NB4 (cell line): Measurements from ENCODE around the gene HSPB7.

Source experiments
- DNase-seq: peaks from one replicate; pipeline ENCODE4 v3.0.0; 2010; ENCODE audit warnings: low read depth
- H3K4me3 ChIP-seq: one replicate; pipeline ENCODE4 v1.5.1; 2011; ENCODE audit warnings: mild to moderate bottlenecking, low read depth, low read length, moderate library complexity
- MYC ChIP-seq: IDR thresholded peaks from 2 replicates; pipeline ENCODE4 v1.6.1; 2011; ENCODE audit warnings: low read depth, low read length
- POLR2A ChIP-seq: IDR thresholded peaks from 2 replicates; pipeline ENCODE4 v1.6.1; 2011; ENCODE audit warnings: mild to moderate bottlenecking; ENCODE audit not compliant: insufficient read length; ENCODE audit errors: extremely low read depth
- TF ChIP-seq, protein P1 (sequence below): IDR thresholded peaks from one replicate; pipeline ENCODE4 v1.5.1; 2012; ENCODE audit warnings: low read depth, low read length
- TF ChIP-seq, protein P2 (sequence below): IDR thresholded peaks from 2 replicates; pipeline ENCODE4 v1.6.1; 2011; ENCODE audit warnings: low read depth, low read length

The HSPB7 gene

DNA sequence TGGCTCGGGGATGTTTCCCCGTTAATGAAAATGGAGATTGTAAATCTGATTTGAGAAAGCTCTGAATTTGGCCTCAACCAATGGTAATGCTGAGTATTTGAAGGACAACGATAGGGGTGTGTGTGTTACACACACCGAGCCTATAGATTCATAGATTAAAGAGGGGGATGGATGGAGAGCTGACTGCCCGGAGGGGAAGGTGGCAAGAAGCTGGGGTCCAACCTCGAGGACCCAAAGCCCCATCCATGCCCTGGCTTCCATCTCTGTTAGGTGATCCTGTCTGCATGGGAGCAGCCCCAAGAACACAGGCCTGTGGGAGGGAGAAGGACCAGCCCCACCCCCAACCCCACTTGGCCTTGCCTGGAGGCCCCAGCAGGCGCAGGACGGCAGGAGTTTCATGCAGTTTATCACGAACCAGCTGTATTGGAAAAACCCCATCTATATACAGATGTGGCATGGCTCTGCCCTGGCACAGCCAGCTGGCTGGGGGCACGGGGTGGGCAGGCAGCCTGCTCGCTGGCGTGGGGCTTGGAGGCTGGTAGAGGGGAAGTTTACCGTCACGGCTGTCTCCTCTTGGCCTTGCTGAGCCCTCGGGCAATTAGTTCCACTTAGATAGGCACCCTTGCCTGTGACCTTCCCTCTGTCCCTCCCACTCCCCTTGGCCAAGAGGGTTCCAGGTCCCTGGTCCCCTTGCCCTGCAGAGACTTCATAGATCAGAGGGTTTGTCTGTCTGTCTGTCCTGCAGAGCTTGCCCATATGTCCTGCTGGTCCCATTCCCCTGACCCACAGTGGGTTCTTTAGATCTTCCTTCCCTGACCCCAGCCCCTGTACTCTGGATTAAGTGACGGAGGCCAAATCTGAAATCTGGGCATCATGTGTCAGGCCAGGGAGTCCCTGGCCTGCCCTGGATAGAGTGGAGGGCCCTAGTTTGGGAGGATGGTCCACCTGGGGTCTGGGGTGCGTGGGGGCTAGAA is 3.0 kb downstream of the HSPB7 start:
- no peak for DNase-seq
- H3K4me3 ChIP-seq: no peak overlapping the region
- TF ChIP-seq, protein P1, sequence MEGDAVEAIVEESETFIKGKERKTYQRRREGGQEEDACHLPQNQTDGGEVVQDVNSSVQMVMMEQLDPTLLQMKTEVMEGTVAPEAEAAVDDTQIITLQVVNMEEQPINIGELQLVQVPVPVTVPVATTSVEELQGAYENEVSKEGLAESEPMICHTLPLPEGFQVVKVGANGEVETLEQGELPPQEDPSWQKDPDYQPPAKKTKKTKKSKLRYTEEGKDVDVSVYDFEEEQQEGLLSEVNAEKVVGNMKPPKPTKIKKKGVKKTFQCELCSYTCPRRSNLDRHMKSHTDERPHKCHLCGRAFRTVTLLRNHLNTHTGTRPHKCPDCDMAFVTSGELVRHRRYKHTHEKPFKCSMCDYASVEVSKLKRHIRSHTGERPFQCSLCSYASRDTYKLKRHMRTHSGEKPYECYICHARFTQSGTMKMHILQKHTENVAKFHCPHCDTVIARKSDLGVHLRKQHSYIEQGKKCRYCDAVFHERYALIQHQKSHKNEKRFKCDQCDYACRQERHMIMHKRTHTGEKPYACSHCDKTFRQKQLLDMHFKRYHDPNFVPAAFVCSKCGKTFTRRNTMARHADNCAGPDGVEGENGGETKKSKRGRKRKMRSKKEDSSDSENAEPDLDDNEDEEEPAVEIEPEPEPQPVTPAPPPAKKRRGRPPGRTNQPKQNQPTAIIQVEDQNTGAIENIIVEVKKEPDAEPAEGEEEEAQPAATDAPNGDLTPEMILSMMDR: no peak
- TF ChIP-seq MYC (no peak), POLR2A (no peak)
- TF ChIP-seq, protein P2, sequence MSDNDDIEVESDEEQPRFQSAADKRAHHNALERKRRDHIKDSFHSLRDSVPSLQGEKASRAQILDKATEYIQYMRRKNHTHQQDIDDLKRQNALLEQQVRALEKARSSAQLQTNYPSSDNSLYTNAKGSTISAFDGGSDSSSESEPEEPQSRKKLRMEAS: no peak

GRCh38 chr1:16013908-16014258 is 4.0 kb downstream of the HSPB7 start:
- DNase-seq: no peak
- TF ChIP-seq MYC (no peak), POLR2A (no peak)
- TF ChIP-seq, protein P1: no peak
- TF ChIP-seq, protein P2: no peak
- no peak overlapping the region for H3K4me3 ChIP-seq

GRCh38 chr1:16013220-16013907 is 4.5 kb downstream of the HSPB7 start:
- TF ChIP-seq POLR2A: no peak
- 0 out of 2 replicates have a peak, but pooled peaks have one; percentile 23 for TF ChIP-seq MYC
- DNase-seq: peak; percentile 84
- no peak overlapping the region for H3K4me3 ChIP-seq

DNA sequence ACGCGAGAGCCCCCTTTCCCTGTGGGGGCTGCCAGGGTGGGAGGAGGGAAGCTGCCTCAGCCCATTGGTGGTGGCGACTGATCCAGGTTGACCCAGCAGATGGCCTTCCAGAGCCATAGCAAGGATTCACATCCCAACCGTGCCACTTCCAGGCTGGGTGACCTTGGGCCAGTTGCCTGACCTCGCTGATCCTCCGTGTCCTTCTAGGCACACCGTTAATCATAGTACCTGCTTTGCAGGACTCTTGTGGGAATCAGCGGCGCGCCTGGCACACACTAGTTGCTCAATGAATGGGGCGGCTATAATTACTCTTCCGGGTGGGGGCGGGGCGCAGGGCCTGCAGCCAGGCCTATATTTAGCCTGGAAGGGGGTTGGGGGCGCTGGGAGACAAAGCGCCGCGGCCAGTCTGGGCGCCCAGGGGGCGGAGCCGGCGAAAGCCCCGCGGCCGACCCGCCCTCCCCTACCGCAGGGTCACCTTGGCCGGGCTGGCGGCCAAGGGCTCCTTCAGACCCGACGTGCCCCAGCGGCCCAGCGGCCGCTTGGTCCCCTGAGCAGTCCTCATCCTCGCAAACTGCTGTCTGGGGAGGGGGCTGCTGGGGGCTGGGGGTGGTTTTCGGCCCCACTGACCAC is 5.1 kb downstream of the HSPB7 start:
- DNase-seq: peak; percentile 86
- peak overlapping the region; percentile 42 for H3K4me3 ChIP-seq
- peak; percentile 23 for TF ChIP-seq POLR2A
- TF ChIP-seq, protein P1: no peak
- TF ChIP-seq MYC: no peak; the same call in 1 of the 2 replicates

GRCh38 chr1:16011936-16012589 is 5.8 kb downstream of the HSPB7 start:
- no peak for DNase-seq
- peak overlapping the region; percentile 42 for H3K4me3 ChIP-seq
- TF ChIP-seq, protein P2: no peak
- TF ChIP-seq, protein P1: no peak
- no peak for TF ChIP-seq MYC
- TF ChIP-seq POLR2A: no peak

- DNase-seq: no peak
- TF ChIP-seq, protein P1: no peak
- TF ChIP-seq POLR2A (no peak), MYC (no peak)
- TF ChIP-seq, protein P2: no peak
- no peak overlapping the region for H3K4me3 ChIP-seq
These were observed 7.0 kb downstream of the HSPB7 start for GRCh38 chr1:16010837-16011236.
